AG10803 (cell line): Measurements from ENCODE around the gene ARID3A.

Source experiments
- DNase-seq: peaks from one replicate; pipeline ENCODE4 v3.0.0; 2010; ENCODE audit warnings: low read depth
- H3K4me3 ChIP-seq: 2 replicates; pipeline ENCODE4 v1.5.1; 2011; ENCODE audit warnings: mild to moderate bottlenecking, low read length, control low read depth
- CTCF ChIP-seq: conservative IDR thresholded peaks from 2 replicates; pipeline ENCODE4 v1.5.1; 2011; ENCODE audit warnings: mild to moderate bottlenecking, low read length, control low read depth, inconsistent platforms

Gene ARID3A

GRCh38 chr19:1009981-1010538 lies 84.2 kb downstream of the ARID3A start:
- H3K4me3 ChIP-seq: no peak overlapping the region
- DNase-seq: no peak
- no peak for TF ChIP-seq CTCF

GRCh38 chr19:1010586-1011510 lies 85.0 kb downstream of the ARID3A start:
- no peak for TF ChIP-seq CTCF
- no peak for DNase-seq
- H3K4me3 ChIP-seq: no peak overlapping the region

- no peak for TF ChIP-seq CTCF
- H3K4me3 ChIP-seq: no peak overlapping the region
- DNase-seq: no peak
These were observed 86.0 kb downstream of the ARID3A start for GRCh38 chr19:1011831-1012333.

- DNase-seq: no peak
- no peak for TF ChIP-seq CTCF
These were observed 86.5 kb downstream of the ARID3A start for GRCh38 chr19:1012334-1012733.

GRCh38 chr19:1013218-1013617 lies 87.4 kb downstream of the ARID3A start:
- no peak for TF ChIP-seq CTCF
- no peak overlapping the region for H3K4me3 ChIP-seq
- no peak for DNase-seq

More at GRCh38 chr19:1012334-1012733, 86.5 kb downstream of the ARID3A start:
- H3K4me3 ChIP-seq: no peak overlapping the region

GRCh38 chr19:1014161-1015060 lies 88.6 kb downstream of the ARID3A start:
- no peak overlapping the region for H3K4me3 ChIP-seq
- no peak for TF ChIP-seq CTCF
- no peak for DNase-seq
